ENCODE data around the gene MYO10. TPM values are rescaled to one million over a fixed set of nuclear protein-coding genes. Genes with fewer than 3 reads are reported as not detected.

Gene MYO10
- total and polyA plus RNA-seq, 2 donors (not counting 3 experiments of a cell fraction or from before 2014, with no cell fraction given), result 36.0 to 148 TPM

DNA sequence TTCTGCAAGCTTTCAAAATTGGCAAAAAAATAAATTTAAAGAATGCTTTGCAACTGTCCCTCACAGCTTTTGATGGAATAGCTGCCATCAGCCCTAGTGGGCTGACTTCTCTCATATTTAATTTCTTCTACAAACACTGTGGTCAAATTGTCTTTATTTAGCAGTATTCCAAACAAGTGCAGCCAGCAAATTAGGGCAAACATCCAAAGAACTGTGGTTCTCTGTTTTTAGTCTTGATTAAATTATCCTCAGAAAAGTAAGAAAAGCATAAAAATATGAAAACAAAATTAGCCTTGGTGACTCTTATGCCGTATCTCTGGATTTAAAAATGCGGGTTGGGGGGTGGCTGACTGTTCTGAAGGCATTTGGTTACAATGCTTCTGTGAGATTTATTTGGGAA lies 223.5 kb downstream of the MYO10 start:
- POLR2A ChIA-PET, result no interaction called here

More for the DNA sequence above, 223.5 kb downstream of the MYO10 start:
- dilution Hi-C loops (cut with MboI; ENCODE audit: extremely low pct_ligation_motif_present, low sequenced_read_pairs) (no loop called here), intact Hi-C loops (cut with micrococcal nuclease) (loop anchor here (1.0 kb wide), 1 partner anchor 14 kb away; no protein-coding TSS in a partner anchor)
- H3K4me2 ChIP-seq (ENCODE audit: insufficient read depth, low read length), result no peak overlapping the region
- BruUV-seq (replicated peaks), result no TSS peak
- H3K36me3 ChIP-seq (ENCODE audit: control insufficient read depth in 2 of 2, extremely low read depth in 1 of 2, insufficient read depth in 2 of 2, low read length in 2 of 2), result peaks cover 21 to 24% of the 10 kb centered on the region in 2 experiments
- no peaks in the 10 kb centered on the region for H3K27me3 ChIP-seq (ENCODE audit: control insufficient read depth in 2 of 2, insufficient read depth in 2 of 2, low read length in 2 of 2)
- H3K4me1 ChIP-seq (ENCODE audit: control insufficient read depth, extremely low read depth, insufficient read depth, low read length), result peaks cover 18% of the 10 kb centered on the region
- peaks cover 3% of the 10 kb centered on the region for H4K20me1 ChIP-seq (replicated peaks; ENCODE audit: control insufficient read depth, extremely low read depth, insufficient read depth, low read length)
- no peak overlapping the region for H3K27ac ChIP-seq (ENCODE audit: insufficient read depth, low read depth, low read length)
- CTCF ChIA-PET, result interaction anchor here (1.1 to 2.2 kb wide), 4 partner anchors 14 to 477 kb away, joined by 4 to 5 read pairs (median 5); no protein-coding TSS in a partner anchor
- no peak overlapping the region for H3K9ac ChIP-seq (replicated peaks; ENCODE audit: extremely low read depth, insufficient read depth, low read length)
- FAIRE-seq (no peak), DNase-seq (ENCODE audit: low read depth, low spot score) (no peak)
- no peaks in the 10 kb centered on the region for H3K9me1 ChIP-seq (replicated peaks; ENCODE audit: control insufficient read depth, extremely low read depth, insufficient read depth, low read length)
- TF ChIP-seq EZH2 (IDR thresholded peaks at IDR 0.05; ENCODE audit: borderline replicate concordance, low read depth, low read length, severe bottlenecking), result no peak
- TF ChIP-seq POLR2A (IDR thresholded peaks at IDR 0.05; ENCODE audit: low read depth, low read length), result no peak
- TF ChIP-seq MYC (IDR thresholded peaks at IDR 0.05; ENCODE audit: low read depth, low read length), result no peak
- TF ChIP-seq, protein P1, sequence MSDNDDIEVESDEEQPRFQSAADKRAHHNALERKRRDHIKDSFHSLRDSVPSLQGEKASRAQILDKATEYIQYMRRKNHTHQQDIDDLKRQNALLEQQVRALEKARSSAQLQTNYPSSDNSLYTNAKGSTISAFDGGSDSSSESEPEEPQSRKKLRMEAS (IDR thresholded peaks at IDR 0.05; ENCODE audit: insufficient read depth, insufficient read length), result no peak
- no peak for TF ChIP-seq JUN (IDR thresholded peaks at IDR 0.05; ENCODE audit: borderline replicate concordance, insufficient read depth, insufficient read length, low read depth)
- TF ChIP-seq, protein P2, sequence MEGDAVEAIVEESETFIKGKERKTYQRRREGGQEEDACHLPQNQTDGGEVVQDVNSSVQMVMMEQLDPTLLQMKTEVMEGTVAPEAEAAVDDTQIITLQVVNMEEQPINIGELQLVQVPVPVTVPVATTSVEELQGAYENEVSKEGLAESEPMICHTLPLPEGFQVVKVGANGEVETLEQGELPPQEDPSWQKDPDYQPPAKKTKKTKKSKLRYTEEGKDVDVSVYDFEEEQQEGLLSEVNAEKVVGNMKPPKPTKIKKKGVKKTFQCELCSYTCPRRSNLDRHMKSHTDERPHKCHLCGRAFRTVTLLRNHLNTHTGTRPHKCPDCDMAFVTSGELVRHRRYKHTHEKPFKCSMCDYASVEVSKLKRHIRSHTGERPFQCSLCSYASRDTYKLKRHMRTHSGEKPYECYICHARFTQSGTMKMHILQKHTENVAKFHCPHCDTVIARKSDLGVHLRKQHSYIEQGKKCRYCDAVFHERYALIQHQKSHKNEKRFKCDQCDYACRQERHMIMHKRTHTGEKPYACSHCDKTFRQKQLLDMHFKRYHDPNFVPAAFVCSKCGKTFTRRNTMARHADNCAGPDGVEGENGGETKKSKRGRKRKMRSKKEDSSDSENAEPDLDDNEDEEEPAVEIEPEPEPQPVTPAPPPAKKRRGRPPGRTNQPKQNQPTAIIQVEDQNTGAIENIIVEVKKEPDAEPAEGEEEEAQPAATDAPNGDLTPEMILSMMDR (IDR thresholded peaks at IDR 0.05; ENCODE audit: extremely low read depth in 1 of 2, insufficient read depth in 1 of 2, low read depth in 1 of 2, low read length in 2 of 2), result no peak
- TF ChIP-seq GATA2 (IDR thresholded peaks at IDR 0.05; ENCODE audit: insufficient read depth, insufficient read length, low read depth, low read length), result no peak
- no peak for TF ChIP-seq POLR2AphosphoS5 (IDR thresholded peaks at IDR 0.05; ENCODE audit: insufficient read depth, low read depth, low read length)
- no peak for TF ChIP-seq FOS (IDR thresholded peaks at IDR 0.05; ENCODE audit: borderline replicate concordance, insufficient read depth, low read length)
- H2AFZ ChIP-seq (ENCODE audit: low read depth, low read length), result no peak overlapping the region
- no peak overlapping the region for H3K4me3 ChIP-seq (replicated peaks in 1 of 3; ENCODE audit: insufficient read depth in 1 of 3, low read depth in 1 of 3, low read length in 3 of 3)
- peaks cover 14% of the 10 kb centered on the region for H3K79me2 ChIP-seq (ENCODE audit: control insufficient read depth, insufficient read depth, low read length)
- H3K9me3 ChIP-seq (replicated peaks; ENCODE audit: control insufficient read depth, insufficient read depth, low read length), result no peaks in the 10 kb centered on the region
